DMS153 (cell line): ENCODE data around the gene BLOC1S3.
A peak's percentile ranks its signal among the peaks of the same experiment; 100 is the strongest.

ENCODE experiments used
- DNase-seq: peaks from one replicate; lab custom pipeline; 2025; lab: John Stamatoyannopoulos, UW

BLOC1S3 gene

GRCh38 chr19:45161738-45162607, 16.6 kb upstream of the BLOC1S3 start:
- DNase-seq = no peak

DNA sequence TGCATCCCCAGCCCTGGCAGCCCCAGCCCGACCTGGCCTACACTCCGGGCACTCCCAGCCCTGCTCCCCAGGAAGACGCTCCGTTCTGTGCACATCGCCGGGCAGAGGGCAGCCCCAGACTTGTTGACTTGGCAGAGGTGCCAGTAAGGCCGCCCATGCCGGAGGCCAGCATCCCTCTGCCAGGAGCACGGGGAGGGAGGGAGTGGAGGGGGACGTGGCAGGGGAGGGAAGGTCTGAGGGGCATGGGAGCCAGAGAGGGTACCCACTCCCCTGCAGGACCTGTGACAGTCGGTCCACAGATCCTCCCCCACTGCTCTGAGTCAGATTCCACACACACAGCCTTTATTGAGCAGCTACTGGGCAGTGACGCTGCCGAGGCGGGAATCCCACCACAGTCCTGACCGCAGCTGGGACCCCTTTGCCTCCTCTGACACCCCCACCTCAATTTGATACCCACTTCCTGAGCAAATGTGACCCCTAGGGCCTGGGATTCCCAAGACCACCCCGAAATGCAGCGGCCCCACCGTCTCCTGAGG, 15.9 kb upstream of the BLOC1S3 start:
- no peak for DNase-seq

DNA sequence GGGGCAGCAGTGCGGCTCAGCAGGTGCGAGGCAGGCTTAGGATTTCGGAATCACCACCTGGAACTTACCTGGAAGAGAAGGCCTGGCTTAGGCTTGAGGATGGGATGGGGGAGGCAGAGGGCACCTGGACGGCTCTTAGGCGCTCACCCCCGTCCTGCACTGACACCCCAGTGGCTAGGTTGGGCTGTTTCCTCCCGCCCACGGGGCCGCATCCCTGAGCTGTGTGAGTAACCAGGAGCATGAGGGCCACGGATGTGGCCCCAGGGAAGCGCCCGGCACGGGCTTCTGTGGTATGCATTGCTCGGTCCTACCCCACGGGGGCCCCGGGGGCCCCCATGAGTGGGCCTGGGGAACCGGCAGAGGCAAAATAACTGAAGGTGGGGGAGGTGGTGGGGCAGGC, 15.4 kb upstream of the BLOC1S3 start:
- no peak for DNase-seq

DNA sequence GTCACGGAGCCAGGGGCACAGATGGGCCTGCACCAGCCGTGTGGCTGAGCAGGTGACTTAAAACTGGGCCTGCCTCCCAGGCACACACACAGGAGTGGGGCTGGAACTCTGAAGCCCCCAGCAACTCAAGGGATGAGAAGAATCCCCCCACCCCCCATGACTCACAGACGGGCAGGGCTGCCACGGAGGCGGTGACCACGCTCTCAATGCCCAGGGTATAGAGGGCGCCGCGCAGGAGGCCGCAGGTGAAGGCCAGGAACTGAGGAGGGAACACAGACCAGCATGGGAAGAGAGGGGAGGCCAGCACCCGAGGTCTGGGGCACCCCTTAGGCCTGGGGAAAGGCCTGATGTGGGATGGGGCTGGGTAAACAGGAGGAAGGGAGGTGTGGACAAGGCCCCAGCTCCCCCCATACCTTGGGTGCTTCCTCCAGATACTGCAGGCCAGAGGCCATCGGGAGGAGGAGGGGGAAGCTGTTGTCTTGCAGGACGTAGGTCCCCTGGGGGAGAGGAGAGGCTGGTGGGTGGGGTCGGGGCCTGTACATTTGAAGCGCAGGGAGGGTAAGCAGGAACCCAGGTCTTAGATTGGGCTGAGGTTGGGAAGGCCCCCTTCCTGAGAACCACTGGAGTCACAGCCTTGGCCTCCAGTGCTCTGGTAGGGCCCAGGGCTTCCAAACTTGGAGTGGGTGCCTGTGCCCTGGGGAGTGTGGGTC, 14.7 kb upstream of the BLOC1S3 start:
- DNase-seq = no peak

DNA sequence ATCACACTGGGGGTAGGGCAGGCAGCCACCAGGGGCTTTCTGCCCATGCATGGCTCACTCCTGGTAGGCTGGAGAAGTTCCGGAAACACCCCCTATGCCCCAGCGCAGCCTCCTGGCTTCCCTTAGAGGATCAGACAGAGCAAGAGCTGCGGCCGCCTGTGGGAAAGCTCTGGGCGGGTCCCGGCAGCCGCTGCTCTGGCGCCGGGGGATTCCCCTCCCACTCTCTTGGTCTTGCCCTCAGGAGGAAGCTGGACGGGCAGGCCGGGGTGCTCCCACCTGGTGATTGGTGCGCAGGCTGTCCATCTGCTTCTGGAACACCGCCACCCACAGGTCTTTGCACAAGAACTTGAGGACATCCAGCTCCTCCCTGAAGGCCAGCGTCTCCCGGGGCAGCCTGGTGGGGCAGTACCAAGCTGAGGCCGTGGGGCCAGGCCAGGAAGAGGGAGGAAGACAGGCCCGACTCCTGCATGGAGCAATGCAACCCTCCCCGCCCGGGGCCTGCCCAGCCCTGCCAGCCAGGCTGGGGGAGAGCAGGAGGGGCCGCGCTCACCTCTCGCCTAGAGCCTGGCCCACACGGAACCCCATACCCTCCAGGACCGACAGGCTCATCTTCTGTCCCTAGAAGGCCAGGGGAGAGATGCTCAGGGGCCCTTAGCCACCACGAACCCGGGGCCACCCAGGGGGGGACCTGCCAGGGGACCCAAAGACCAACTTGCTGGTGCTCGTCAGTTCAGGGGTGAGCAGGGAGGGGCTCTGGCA, 13.8 kb upstream of the BLOC1S3 start:
- DNase-seq = peak; percentile 21

- peak; percentile 69 for DNase-seq
These were observed 11.8 kb upstream of the BLOC1S3 start for GRCh38 chr19:45166723-45167252.

GRCh38 chr19:45168767-45169351, 9.7 kb upstream of the BLOC1S3 start:
- DNase-seq = peak; percentile 69

DNA sequence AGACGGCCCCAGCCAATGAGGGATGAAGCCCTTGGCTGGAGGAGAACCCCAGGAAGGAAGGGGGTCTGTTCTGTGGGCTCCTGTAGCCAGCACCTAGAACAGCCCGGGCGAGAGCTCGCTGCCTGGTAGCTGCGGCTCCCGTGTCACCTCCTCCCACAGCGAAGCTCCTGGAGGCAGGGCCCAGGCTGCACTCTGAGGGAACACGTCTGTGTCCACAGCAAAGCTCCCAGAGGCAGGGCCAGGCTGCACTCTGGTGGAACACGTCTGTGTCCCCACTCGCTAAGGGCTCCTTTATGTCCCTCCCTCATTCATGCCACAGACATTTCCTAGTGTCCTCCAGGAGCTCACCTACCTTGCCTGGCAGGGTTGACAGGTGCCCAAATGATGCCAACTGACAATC, 9.0 kb upstream of the BLOC1S3 start:
- DNase-seq = no peak

DNA sequence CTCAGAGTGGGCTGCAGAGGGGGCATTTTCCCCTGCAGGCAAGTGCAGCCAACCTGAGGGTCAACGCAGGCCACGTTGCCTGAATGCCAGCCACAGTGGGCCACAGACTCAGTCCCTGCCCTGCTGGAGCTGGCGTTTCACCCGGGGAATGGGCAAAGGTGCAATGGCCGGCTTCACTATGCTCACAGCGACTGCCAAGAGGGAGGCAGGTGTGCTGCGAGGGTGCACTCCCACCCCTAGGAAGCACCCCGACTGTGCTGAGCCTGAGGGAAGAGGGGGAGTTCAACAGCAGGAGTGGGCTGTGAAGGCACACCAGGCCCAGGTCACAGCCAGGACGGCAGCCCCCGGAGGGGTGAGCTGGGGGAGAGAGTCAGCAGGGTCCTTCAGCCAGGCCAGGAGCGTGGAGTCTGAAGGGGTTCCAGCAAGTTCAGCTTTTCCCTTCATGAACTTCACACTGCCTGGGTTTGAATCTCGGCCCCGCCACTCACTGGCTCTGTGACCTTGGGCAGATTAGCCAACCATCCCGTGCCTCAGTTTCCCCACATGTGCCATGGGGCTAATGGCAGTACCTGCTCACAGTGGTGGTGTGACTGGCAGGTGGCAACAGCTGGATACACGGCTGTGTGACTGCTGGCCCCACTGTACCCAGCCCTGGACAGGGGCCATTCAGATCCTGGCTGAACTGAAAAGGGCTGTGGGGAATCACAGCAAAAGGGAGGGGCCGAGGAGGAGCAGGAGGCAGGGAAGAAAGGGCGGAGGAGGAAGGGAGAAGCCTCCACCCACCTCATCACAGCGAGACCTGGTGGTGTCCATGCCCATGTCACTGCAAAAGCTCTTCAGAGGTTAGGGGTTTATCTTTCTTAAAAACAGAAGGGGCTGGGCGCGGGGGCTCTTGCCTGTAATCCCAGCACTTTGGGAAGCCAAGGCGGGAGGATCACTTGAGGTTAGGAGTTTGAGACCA, 8.2 kb upstream of the BLOC1S3 start:
- no peak for DNase-seq

GRCh38 chr19:45171211-45171623, 7.4 kb upstream of the BLOC1S3 start:
- DNase-seq = no peak

GRCh38 chr19:45172173-45172572, 6.4 kb upstream of the BLOC1S3 start:
- peak; percentile 26 for DNase-seq

GRCh38 chr19:45172611-45173208, 5.9 kb upstream of the BLOC1S3 start:
- no peak for DNase-seq

DNA sequence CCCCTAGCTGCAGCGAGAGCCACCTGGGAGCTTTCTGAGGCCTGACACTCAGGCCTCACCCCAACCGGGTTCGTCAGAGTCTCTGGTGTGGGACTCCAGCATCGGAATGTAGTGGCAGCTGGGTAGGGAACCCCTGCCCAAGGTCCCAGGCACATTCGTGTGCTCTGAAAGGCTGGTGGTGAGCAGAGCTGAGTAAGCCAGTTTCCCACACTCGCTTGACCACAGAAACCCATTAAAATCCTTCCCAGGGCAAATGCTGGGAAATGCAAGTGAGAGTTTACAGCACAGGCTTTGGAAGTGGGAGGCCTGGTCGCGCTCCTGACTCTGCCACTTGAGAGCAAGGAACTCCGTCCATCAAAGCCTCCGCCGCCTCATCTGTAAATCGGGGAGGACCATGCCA, 4.8 kb upstream of the BLOC1S3 start:
- no peak for DNase-seq

GRCh38 chr19:45175515-45176345, 2.9 kb upstream of the BLOC1S3 start:
- no peak for DNase-seq

DNA sequence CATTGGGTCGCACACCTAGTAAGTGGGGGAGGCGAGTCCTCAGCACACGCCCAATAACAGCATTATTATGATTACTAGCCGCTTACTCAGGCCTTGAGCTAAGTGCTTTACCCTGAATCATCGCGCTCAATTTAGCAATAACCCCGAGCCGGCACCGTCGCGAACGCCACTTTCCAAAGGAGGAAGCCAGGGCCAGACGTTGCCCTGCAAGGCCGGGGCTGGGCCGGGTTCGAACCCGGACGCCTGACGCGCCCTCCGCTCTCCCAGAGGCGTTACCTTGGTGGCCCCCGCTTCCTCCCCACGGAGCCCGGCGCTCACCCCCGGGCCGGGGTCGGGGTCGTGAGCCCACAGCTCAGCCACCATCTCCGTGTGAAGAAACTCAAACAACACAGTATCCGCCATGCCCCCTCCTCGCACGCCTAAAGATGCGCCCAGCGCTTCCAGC, 745 bp upstream of the BLOC1S3 start, which contains the start of gene TRAPPC6A:
TRAPPC6A (minus strand) TSS at position 421 of the 445 bp plus-strand sequence; CDS start at position 402, 19 bp downstream.
- no peak for DNase-seq

DNA sequence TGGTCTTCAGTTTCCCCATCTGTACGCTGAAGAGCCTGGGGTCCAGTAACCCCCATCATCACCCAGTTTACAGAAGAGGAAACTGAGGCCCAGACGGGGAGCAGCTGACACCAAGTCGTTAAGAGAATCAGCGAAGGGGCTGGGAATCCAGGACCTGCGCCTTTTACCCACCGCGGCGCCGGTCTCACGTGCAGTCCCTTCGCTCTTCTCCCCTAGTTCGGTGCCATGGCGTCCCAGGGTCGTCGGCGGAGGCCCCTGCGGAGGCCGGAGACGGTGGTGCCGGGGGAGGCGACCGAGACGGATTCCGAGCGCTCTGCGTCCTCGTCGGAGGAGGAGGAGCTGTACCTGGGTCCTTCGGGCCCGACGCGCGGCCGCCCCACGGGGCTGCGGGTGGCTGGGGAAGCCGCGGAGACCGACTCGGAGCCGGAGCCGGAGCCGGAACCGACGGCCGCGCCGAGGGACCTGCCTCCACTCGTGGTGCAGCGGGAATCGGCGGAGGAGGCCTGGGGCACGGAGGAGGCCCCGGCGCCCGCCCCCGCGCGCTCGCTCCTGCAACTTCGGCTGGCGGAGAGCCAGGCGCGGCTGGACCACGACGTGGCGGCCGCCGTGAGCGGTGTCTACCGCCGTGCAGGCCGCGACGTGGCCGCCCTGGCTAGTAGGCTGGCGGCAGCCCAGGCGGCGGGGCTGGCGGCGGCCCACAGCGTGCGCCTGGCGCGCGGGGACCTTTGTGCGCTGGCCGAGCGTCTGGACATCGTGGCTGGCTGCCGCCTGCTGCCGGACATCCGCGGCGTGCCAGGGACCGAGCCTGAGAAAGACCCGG, 698 bp downstream of the BLOC1S3 start:
- no peak for DNase-seq

DNA sequence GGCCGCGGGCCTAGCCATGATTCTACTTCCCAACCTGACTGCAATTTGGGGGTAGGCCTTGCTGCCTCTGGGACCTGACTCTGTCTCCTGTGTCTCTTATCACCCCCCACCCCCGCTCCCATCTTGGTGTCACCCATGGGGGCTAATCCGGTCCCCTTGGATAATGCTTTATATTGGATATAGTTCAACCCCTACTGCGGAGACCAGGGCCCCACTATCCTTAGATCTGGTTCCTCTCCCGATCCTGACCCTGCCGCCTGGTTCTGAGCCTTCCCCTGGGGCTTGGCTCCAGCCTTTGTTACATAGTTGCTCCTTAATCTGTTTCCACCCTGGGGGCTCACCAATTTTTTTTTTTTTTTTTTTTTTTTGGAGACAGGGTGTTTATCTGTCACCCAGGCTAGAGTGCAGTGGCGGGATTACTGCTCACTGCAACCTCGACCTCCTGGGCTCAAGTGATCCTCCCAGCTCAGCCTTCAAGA, 1.3 kb downstream of the BLOC1S3 start:
- no peak for DNase-seq

GRCh38 chr19:45180936-45181335, 2.4 kb downstream of the BLOC1S3 start:
- DNase-seq = no peak
